Measurements from ENCODE around the gene FAM135A.

DNA sequence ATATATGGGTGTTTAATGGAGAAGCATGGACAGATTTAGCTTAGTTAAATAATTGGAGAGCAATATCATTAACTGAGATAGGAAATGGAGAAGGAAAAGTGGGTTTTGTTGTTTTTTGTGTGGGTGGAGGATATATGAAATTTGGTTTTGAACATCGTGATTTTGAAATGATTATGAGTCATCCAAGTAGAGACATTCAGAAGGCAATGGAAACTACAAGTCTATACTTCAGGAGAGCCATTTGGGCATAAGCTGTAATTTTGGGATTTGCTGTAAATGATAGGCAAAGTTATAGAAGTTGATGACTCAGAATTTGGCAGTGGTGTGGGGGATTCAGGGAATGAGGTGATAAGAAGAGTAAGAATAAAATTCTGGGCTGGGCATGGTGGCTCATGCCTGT is 27.4 kb upstream of the FAM135A start:
- TF ChIP-seq, protein P1, sequence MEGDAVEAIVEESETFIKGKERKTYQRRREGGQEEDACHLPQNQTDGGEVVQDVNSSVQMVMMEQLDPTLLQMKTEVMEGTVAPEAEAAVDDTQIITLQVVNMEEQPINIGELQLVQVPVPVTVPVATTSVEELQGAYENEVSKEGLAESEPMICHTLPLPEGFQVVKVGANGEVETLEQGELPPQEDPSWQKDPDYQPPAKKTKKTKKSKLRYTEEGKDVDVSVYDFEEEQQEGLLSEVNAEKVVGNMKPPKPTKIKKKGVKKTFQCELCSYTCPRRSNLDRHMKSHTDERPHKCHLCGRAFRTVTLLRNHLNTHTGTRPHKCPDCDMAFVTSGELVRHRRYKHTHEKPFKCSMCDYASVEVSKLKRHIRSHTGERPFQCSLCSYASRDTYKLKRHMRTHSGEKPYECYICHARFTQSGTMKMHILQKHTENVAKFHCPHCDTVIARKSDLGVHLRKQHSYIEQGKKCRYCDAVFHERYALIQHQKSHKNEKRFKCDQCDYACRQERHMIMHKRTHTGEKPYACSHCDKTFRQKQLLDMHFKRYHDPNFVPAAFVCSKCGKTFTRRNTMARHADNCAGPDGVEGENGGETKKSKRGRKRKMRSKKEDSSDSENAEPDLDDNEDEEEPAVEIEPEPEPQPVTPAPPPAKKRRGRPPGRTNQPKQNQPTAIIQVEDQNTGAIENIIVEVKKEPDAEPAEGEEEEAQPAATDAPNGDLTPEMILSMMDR (IDR thresholded peaks at IDR 0.05; ENCODE audit: low read length), result no peak
- no peak for TF ChIP-seq EZH2 (optimal IDR thresholded peaks at IDR 0.05; ENCODE audit: low read depth, low read length)
